Hepatic stellate cell (primary cell): ENCODE results near the gene TMEM255B.
"Not testable (repeated sequence)": the region's sequence is repeated elsewhere in the genome, so short reads cannot be mapped to it uniquely, and the experiment has no call there.

ENCODE experiments used
- DNase-seq: peaks from one replicate; pipeline ENCODE4 v3.0.0; 2011; ENCODE audit warnings: low spot score

The TMEM255B gene

DNA sequence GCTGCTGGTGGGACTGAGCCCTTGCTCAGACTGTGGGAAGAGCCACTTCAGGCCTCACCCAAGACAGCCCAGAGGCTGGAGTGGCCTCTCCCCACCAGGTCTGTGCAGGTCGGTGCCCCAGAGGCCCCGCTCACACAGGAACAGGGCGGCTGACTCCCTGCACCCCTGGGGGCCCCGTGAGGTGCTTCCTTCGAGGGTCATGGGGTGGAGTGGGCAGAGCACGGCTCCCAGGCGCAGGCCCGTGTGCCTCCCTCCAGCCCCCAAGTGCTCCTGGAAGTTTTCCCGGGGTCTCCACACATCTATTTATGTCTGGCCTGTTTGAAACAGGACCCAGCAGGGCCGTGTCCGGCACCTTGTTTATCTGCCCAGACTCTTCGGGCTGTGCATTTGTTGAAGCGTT lies 9.5 kb upstream of the TMEM255B start:
- no peak for DNase-seq

DNA sequence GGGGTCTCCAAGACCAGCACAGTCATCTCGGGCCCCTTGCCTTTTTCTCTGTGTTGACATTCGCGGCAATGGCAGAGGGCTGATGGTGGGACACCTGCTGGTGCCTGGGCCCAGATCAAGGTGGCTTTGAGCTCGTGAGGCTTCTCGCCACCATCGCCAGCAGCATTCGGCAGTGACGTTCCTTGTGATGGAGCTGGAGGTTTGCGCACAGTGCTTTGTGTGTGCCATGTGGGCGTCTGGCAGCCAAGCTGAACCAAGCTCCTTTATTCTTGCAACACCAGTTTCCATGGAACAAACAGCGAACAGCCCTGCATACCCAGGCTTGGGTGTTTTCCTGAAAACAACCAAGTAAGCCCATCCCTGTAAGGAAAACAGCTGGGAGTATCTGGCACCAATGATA lies 9.1 kb upstream of the TMEM255B start:
- DNase-seq = no peak

DNA sequence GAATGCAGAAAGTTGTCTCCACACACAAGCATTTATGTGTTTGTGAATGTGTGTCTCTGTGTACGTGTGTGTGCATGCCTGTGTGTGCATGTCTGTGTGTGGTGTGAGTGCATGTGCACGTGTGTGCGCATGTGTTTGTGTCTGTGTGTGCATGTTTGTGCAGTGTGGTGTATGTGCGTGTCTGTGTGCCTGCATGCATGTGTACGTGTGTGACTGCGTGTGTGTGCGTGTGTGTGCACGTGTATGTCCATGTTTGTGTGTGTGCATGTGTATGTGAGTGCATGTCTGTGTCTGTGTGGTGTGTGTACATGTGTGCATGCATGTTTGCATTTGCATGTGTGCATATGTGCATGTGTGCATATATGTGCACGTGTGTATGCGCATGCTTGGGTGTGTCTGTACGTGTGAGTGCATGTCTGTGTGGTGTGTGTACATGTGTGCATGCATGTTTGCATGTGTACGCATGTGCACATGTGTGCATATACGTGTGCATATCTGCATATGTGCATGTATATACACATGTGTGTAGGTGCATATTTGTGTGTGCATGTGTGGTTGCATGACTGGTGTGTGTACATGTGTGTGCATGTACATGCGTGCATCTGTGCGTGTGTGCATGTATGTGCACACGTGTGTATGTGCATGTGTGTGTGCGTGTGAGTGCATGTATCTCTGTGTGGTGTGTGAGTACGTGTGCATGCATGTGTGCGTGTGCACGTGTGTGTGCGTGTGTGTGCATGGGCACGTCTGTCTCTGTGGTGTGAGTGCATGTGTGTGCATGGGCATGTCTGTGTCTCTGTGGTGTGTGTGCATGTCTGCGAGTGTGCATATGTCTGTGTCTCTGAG lies 8.2 kb upstream of the TMEM255B start:
- DNase-seq = no peak

DNA sequence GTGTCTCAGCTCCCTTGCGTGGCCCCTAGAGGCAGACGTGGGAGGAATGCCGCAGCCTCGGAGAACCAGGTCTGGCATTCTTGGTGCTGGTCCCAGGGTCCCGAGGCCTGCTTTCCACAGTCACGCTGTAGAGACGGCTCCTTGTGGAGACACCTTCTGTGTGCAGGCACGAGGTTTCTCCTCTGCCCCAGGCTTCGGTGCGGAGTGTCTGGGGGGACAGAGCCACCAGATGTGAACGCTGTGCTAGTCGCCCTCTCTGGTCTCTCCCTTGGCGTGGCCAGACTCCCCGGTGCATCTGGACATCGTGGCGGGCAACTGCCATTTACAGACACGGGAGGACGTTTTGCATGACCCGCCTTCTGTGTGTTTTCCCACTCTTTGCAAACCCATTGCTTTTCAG lies 7.5 kb upstream of the TMEM255B start:
- DNase-seq = no peak

- DNase-seq = not testable (repeated sequence)
These were observed 6.6 kb upstream of the TMEM255B start for GRCh38 chr13:113752211-113752986.

DNA sequence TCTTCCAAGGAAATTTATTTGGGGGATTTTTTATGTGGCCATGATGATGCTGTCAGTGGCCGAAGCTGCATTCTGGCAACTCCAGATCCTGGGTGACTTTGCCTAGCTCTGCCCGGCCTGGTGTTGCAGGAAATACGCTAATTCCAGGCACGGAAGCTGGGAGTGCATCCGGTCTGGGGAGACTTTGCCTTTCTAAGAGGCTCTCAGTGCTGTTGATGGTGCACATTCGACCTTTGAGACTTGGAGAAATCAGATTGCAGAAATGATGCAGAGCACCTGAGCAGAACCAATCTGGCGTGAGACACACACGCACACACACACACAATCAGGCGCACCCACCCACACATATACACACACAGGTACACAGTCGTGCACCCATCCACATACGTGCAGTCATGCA lies 5.9 kb upstream of the TMEM255B start:
- DNase-seq = no peak

DNA sequence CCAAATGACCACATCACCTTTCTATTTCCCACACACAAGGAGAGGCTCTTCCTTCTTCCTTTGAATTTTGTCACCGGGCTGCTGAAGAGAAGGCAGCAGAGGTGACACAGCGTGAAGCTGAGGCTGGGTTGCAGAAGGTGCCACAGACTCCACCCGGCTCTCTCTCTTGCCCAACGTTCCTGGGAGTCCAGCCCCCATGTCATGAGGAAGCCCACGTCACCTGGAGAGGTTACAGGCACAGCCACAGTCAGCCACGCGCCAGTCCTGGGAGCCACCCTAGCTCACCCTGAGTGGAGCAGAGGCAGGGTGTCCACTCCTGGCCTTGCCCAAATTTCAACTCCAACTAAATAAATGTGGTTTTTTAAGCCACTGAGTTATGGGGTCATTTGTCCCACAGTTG lies 4.8 kb upstream of the TMEM255B start:
- no peak for DNase-seq

- no peak for DNase-seq
These were observed 4.3 kb upstream of the TMEM255B start for GRCh38 chr13:113754691-113755090.

GRCh38 chr13:113756441-113757097 lies 2.5 kb upstream of the TMEM255B start:
- DNase-seq = no peak

GRCh38 chr13:113759525-113760137 lies 605 bp downstream of the TMEM255B start:
- DNase-seq = peak; percentile 41

DNA sequence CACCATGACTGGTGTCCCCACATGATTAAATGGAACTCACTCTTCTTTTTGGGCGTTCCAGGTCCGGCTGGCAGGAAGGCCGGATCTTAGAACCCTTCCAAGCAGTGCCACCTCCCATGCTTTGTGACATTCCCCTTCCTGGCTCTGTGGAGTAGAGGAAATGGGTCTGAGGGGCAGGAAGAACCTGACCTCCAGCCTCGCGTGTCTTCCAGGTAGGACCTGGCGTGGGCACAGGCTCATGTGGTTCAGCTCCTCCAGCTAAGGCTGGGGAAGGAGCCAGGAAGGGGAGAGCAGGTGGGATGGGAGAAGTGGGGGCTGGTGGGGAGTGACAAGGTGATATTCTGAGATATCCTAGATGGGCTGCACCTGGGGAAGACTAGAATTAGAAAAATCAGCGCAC lies 2.1 kb downstream of the TMEM255B start:
- no peak for DNase-seq

- no peak for DNase-seq
These were observed 3.0 kb downstream of the TMEM255B start for GRCh38 chr13:113762075-113762474.

GRCh38 chr13:113762538-113762937 lies 3.5 kb downstream of the TMEM255B start:
- no peak for DNase-seq

GRCh38 chr13:113763254-113763653 lies 4.2 kb downstream of the TMEM255B start:
- DNase-seq = no peak

DNA sequence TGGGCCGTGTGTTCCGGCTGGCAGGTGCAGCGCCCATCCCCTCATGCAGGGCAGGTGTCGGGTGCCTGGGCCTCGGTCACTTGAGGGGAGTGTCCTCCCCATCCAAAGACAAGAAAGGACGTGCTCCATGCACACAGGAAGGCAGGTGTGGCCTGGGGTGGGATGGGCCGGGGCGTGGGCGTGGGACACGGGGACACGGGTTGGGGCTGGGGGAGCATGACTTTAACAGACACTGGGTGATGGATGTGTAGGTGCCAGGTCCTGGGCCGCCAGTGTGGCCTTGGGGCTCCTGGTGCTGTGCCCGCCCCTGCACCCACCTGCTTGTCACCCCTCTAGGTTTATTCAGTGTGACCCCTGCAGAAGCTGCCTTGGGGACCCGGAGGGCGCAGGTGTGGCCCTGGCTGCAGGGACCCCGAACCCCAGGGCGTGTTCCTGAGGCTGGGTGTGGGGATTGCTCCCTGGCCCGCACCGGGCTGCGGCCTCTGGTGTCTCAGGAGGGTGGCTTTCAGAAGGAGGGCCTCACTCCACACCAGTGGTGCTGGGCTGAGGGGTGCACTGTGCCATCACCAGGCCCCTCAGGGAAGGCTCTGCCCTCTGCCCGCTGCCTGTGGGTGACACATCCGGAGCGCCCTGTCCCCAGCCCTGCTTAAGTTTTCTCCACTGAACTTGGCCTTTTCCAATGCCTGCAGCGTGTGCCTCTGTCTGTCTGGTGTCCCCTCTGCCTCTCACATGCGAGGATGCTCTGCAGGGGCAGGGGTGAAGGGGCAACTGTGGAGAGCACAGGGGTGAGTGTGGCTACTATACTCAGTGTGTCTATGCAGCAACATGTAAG lies 5.2 kb downstream of the TMEM255B start:
- no peak for DNase-seq

DNA sequence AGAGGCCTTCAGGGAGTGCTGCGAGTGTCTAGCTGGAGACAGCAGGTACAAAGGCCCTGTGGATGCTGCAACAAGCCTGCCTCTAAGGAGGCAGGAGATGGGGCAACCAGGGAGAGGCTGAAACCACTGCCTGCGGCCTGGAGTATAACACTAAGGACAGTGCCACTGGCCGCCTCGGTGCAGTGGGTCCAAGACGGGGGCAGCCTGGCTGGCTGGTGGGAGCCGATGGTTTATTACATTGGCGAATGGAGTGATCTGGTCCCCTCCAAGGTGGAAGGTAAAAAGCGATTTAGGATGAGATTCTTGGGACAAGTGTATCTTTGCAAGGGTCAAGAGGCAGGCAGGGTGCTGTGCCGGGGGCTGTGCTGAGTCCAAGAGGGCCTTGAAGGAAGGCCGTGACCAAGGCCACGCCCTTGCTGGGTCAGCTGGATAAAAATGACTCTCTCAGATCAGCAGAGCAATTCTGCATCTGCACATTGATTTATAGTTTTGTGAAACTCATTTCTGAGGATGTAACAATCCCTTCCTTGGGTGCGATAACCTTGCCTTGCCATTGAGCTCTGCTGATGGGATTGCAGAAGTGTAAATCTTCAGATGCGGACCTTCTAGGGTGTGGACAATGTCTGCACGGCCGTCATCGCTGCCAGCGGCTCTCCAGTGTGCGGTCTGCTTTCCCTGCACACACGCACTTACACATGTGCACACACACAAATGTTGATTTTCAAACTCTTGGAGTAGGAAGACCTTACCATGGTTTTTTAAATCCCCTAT lies 6.0 kb downstream of the TMEM255B start:
- DNase-seq = no peak

GRCh38 chr13:113765564-113765910 lies 6.5 kb downstream of the TMEM255B start:
- DNase-seq = no peak

- no peak for DNase-seq
These were observed 7.2 kb downstream of the TMEM255B start for GRCh38 chr13:113766035-113766800.

DNA sequence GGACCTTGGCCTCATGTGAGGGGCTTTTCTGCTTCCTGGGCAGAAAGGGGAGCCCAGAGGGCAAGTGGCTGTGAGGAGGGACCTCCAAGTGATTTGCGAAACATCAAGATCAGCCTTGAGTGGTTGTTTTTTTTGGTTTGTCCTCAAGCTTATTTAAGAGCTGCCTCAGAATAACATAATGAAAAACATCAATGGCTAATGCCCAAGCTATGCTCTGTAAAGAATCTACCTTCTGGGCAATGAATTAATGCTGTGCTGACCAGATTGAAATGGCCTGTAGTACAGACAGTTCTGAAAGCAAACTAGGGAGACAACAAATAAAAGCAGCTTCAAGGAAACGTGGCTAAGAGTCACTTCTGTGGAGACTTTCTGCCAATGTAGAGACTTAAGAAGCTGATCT lies 8.3 kb downstream of the TMEM255B start:
- DNase-seq = no peak
